Heart left ventricle (tissue), 13 donors: ENCODE measurements around the gene ANXA10.

Experiments used
- POLR2A ChIP-seq, 2 donors: fragments of 450-650 bp; IDR thresholded peaks; one replicate each; pipeline ENCODE4 v1.6.1; 2017; ENCODE audit warnings: antibody characterized with exemption in 2 of 2, mild to moderate bottlenecking in 2 of 2, moderate library complexity in 2 of 2
- TF ChIP-seq, protein P1 (sequence below), 12 donors: fragments of 200-600 bp; sonication (generic) in 4 of 12; IDR thresholded peaks; one replicate each; pipeline versions ENCODE4 v1.5.0 to v1.8.0; 2018 to 2022; ENCODE audit warnings: antibody characterized with exemption in 12 of 12, mild to moderate bottlenecking in 5 of 12
- donor health status: ischemic (EF 13 %, LVEDD 7.1; RV severe dilation, severe dysfunction).
- donor health status: DM: no; HTN: yes; CAD: no.
- donor health status: DM: no; HTN: no; CAD: no.
- donor health status: ischemic (EF 25% LVEDD 6.9; RV normal size, moderate dysfunction).
- donor health status: ischemic (EF 25% LVEDD 5.7; RV mildly dilated, moderate dysfunction).
- donor health status: ischemic (EF 35%, LVEDD 5.7; RV mildly dilated, moderate dysfunction).
- donor health status: nonischemic (EF 11% LVEDD 7.7; RV severe dilation, severe dysfunction).
- donor health status: DM: yes; HTN: yes; CAD: no.
- donor health status: PGD.
- donor health status: ischemic (EF 29% LVEDD 5.4; RV normal size, mild dysfunction).
- donor health status: nonischemic (EF 23%, LVEDD 6.1; RV moderate dilation, normal function).

DNA sequence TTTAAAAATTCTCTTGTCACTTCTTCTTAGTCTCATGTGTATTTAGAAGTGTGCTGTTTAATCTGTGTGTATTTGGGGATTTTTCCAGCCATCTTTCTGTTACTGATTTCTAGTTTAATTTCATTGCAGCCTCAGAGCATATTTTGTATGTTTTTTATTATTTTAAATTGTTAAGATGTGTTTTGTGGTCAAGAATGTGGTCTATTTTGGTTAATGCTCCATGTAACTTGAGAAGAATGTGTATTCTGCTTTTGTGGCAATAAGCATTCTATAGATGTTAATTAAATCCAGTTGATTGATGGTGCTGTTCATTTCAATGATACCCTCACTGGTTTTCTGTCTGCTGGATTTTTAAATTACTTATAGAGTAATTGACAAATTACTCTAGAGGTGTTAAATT lies 38.9 kb downstream of the ANXA10 start:
- TF ChIP-seq, protein P1, sequence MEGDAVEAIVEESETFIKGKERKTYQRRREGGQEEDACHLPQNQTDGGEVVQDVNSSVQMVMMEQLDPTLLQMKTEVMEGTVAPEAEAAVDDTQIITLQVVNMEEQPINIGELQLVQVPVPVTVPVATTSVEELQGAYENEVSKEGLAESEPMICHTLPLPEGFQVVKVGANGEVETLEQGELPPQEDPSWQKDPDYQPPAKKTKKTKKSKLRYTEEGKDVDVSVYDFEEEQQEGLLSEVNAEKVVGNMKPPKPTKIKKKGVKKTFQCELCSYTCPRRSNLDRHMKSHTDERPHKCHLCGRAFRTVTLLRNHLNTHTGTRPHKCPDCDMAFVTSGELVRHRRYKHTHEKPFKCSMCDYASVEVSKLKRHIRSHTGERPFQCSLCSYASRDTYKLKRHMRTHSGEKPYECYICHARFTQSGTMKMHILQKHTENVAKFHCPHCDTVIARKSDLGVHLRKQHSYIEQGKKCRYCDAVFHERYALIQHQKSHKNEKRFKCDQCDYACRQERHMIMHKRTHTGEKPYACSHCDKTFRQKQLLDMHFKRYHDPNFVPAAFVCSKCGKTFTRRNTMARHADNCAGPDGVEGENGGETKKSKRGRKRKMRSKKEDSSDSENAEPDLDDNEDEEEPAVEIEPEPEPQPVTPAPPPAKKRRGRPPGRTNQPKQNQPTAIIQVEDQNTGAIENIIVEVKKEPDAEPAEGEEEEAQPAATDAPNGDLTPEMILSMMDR (IDR thresholded peaks at IDR 0.05), result no peak
- no peak for TF ChIP-seq POLR2A (IDR thresholded peaks at IDR 0.05)
